Endothelial cell of umbilical vein (primary cell): Measurements from ENCODE around the gene VAV3. TPM values are rescaled to one million over a fixed set of nuclear protein-coding genes. Genes with fewer than 3 reads are reported as not detected.

ENCODE experiments used
- BruUV-seq: library from RNA; stranded (reverse); fragments of 400-500 nt; replicated peaks from 2 replicates; lab custom pipeline; 2021; lab: Mats Ljungman, UMichigan
- CTCF ChIA-PET: fragments of 300-600, 350-600 bp; sonication (Branson Sonifier 250); formaldehyde crosslinking; loops from one replicate; lab custom pipeline; 2021; ENCODE audit warnings: antibody characterized with exemption, inconsistent platforms; lab: Charles Lee
- POLR2A ChIA-PET: fragments of 300-600, 350-600 bp; sonication (Branson Sonifier 250); formaldehyde crosslinking; loops from one replicate; lab custom pipeline; 2021; ENCODE audit warnings: antibody characterized with exemption, inconsistent platforms; lab: Charles Lee
- DNase-seq: peaks from one replicate; pipeline ENCODE4 v3.0.0-alpha.2; 2011; ENCODE audit warnings: low read depth, low spot score
- FAIRE-seq: peaks from 2 replicates; lab custom pipeline; 2011; peaks lifted over from hg19 to GRCh38; lab: Jason Lieb, UNC
- H2AFZ ChIP-seq: 2 replicates; pipeline ENCODE4 v1.6.0; 2012; ENCODE audit warnings: low read depth, low read length, control low read depth, inconsistent platforms
- H3K27ac ChIP-seq: 2 replicates; pipeline ENCODE4 v1.5.1; 2011; ENCODE audit warnings: low read depth, mild to moderate bottlenecking, control low read depth, low read length, moderate library complexity; ENCODE audit not compliant: insufficient read depth
- H3K27me3 ChIP-seq, 2 experiments: 2 replicates each; pipeline versions ENCODE4 v1.6.0 to v1.6.1; 2011; ENCODE audit warnings: low read length in 2 of 2, mixed read lengths in 1 of 2; ENCODE audit not compliant: control insufficient read depth in 2 of 2, insufficient read depth in 2 of 2
- H3K36me3 ChIP-seq, 2 experiments: 2 replicates in 1 of 2; 3 replicates in 1 of 2; pipeline ENCODE4 v1.5.1; 2011; ENCODE audit warnings: low read length in 2 of 2, mild to moderate bottlenecking in 1 of 2, moderate library complexity in 1 of 2; ENCODE audit not compliant: control insufficient read depth in 2 of 2, insufficient read depth in 2 of 2; ENCODE audit errors: extremely low read depth in 1 of 2
- H3K4me1 ChIP-seq: 3 replicates; pipeline ENCODE4 v1.5.1; 2011; ENCODE audit warnings: mild to moderate bottlenecking, low read length; ENCODE audit not compliant: control insufficient read depth, insufficient read depth; ENCODE audit errors: extremely low read depth
- H3K4me2 ChIP-seq: 2 replicates; pipeline ENCODE4 v1.6.1; 2011; ENCODE audit warnings: low read length, control low read depth, mixed read lengths; ENCODE audit not compliant: insufficient read depth
- H3K4me3 ChIP-seq, 3 experiments: fragments of 200-600 bp in 1 of 3; sonication (generic), shearing (Covaris generic) in 1 of 3; replicated peaks in 1 of 3; 2 replicates each; pipeline ENCODE4 v1.5.1; 2011 to 2016; ENCODE audit warnings: control low read depth in 3 of 3, low read length in 3 of 3, mild to moderate bottlenecking in 2 of 3, inconsistent platforms in 1 of 3, low read depth in 1 of 3, moderate library complexity in 1 of 3; ENCODE audit not compliant: insufficient read depth in 1 of 3
- H3K79me2 ChIP-seq: 2 replicates; pipeline ENCODE4 v1.6.0; 2012; ENCODE audit warnings: low read length, inconsistent platforms; ENCODE audit not compliant: control insufficient read depth, insufficient read depth
- H3K9ac ChIP-seq: replicated peaks from 2 replicates; pipeline ENCODE3; 2011; ENCODE audit warnings: low read length, control low read depth; ENCODE audit not compliant: insufficient read depth; ENCODE audit errors: extremely low read depth
- H3K9me1 ChIP-seq: replicated peaks from 3 replicates; pipeline ENCODE4 v1.6.0; 2011; ENCODE audit warnings: mild to moderate bottlenecking, low read length; ENCODE audit not compliant: control insufficient read depth, insufficient read depth; ENCODE audit errors: extremely low read depth
- H3K9me3 ChIP-seq: replicated peaks from 2 replicates; pipeline ENCODE4 v1.5.1; 2012; ENCODE audit warnings: low read length, inconsistent platforms; ENCODE audit not compliant: control insufficient read depth, insufficient read depth
- H4K20me1 ChIP-seq: replicated peaks from 2 replicates; pipeline ENCODE3; 2011; ENCODE audit warnings: mild to moderate bottlenecking, low read length; ENCODE audit not compliant: control insufficient read depth, insufficient read depth; ENCODE audit errors: extremely low read depth
- CTCF ChIP-seq, 2 donors: IDR thresholded peaks; 1 replicate in 1 of 2; 2 replicates in 1 of 2; pipeline ENCODE4 v1.5.1; 2011; ENCODE audit warnings: low read length in 2 of 2, mild to moderate bottlenecking in 2 of 2, moderate library complexity in 2 of 2, control low read depth in 1 of 2, inconsistent platforms in 1 of 2, low read depth in 1 of 2; ENCODE audit not compliant: insufficient read depth in 1 of 2; ENCODE audit errors: extremely low read depth in 1 of 2
- EZH2 ChIP-seq: IDR thresholded peaks from 2 replicates; pipeline ENCODE4 v1.6.1; 2012; ENCODE audit warnings: borderline replicate concordance, low read depth, mild to moderate bottlenecking, moderate library complexity, low read length, inconsistent platforms; ENCODE audit not compliant: severe bottlenecking
- FOS ChIP-seq: IDR thresholded peaks from 2 replicates; pipeline ENCODE4 v1.6.1; 2011; ENCODE audit warnings: mild to moderate bottlenecking, low read length, moderate library complexity, borderline replicate concordance; ENCODE audit not compliant: insufficient read depth
- GATA2 ChIP-seq: IDR thresholded peaks from 2 replicates; pipeline ENCODE4 v1.7.0; 2011; ENCODE audit warnings: low read depth, mild to moderate bottlenecking, moderate library complexity, mixed read lengths, low read length; ENCODE audit not compliant: insufficient read length, insufficient read depth
- JUN ChIP-seq: IDR thresholded peaks from 2 replicates; pipeline ENCODE4 v1.6.1; 2011; ENCODE audit warnings: borderline replicate concordance, low read depth; ENCODE audit not compliant: insufficient read length, insufficient read depth
- MAX ChIP-seq: IDR thresholded peaks from 2 replicates; pipeline ENCODE4 v1.6.1; 2011; ENCODE audit not compliant: insufficient read depth, insufficient read length
- MYC ChIP-seq: IDR thresholded peaks from one replicate; pipeline ENCODE4 v1.6.1; 2011; ENCODE audit warnings: mild to moderate bottlenecking, low read depth, low read length
- POLR2A ChIP-seq: IDR thresholded peaks from 2 replicates; pipeline ENCODE4 v1.6.1; 2012; ENCODE audit warnings: low read depth, mild to moderate bottlenecking, control low read depth, low read length
- POLR2AphosphoS5 ChIP-seq: IDR thresholded peaks from 2 replicates; pipeline ENCODE4 v1.6.1; 2012; ENCODE audit warnings: low read depth, mild to moderate bottlenecking, control low read depth, low read length, moderate library complexity; ENCODE audit not compliant: insufficient read depth
- dilution Hi-C: fragments of 300-500 bp; cut with MboI; formaldehyde crosslinking; loops from one replicate; pipeline ENCODE4 v1.15.0; 2019; ENCODE audit warnings: low sequenced_read_pairs; ENCODE audit not compliant: extremely low pct_ligation_motif_present
- intact Hi-C: fragments of 100-400 bp; cut with micrococcal nuclease; formaldehyde crosslinking; loops from one replicate; pipeline ENCODE4 v1.10.0; 2022
- polyA plus RNA-seq, 4 experiments: library from polyadenylated mRNA; depleted of rRNA in 3 of 4; stranded (reverse) in 3 of 4; unstranded in 1 of 4; fragments of >200 nt; gene quantifications; 2 replicates each; pipeline versions ENCODE4 v1.2.1 to v1.2.3, GENCODE V29; 2011 to 2012; ENCODE audit warnings: missing spikeins in 1 of 4
- total RNA-seq: library from RNA; stranded (reverse); gene quantifications from 2 replicates; pipeline ENCODE4 v1.2.3, GENCODE V29; 2021

The VAV3 gene
- total and polyA plus RNA-seq, 2 donors (not counting 3 experiments of a cell fraction or from before 2014, with no cell fraction given): 0.18 to 1.5 TPM

GRCh38 chr1:107817206-107817605 is 147.8 kb downstream of the VAV3 start:
- DNase-seq (no peak), FAIRE-seq (no peak)
- ChIA-PET POLR2A (no interaction called here), CTCF (interaction anchor here (1.2 kb wide), 1 partner anchor 309 kb away, joined by 3 read pairs; no protein-coding TSS in a partner anchor)
- Histone ChIP-seq H4K20me1 (no peaks in the 10 kb centered on the region), H3K4me1 (peaks cover 12% of the 10 kb centered on the region), H3K27me3 (no peaks in the 10 kb centered on the region), H3K9me1 (no peaks in the 10 kb centered on the region), H3K27ac (no peak overlapping the region), H2AFZ (no peak overlapping the region), H3K4me3 (no peak overlapping the region), H3K9ac (no peak overlapping the region), H3K4me2 (no peak overlapping the region), H3K79me2 (no peaks in the 10 kb centered on the region), H3K36me3 (no peaks in the 10 kb centered on the region), H3K9me3 (no peaks in the 10 kb centered on the region)
- TF ChIP-seq POLR2A (no peak), EZH2 (no peak), CTCF (IDR thresholded peaks at IDR 0.05; ENCODE audit: extremely low read depth in 1 of 2, insufficient read depth in 1 of 2, low read depth in 1 of 2, low read length in 2 of 2) (no peak), JUN (no peak), MYC (no peak), MAX (no peak), POLR2AphosphoS5 (no peak), FOS (no peak), GATA2 (no peak)
- no TSS peak for BruUV-seq
- intact Hi-C loops (no loop called here), dilution Hi-C loops (no loop called here)
